Activated CD8-positive, alpha-beta memory T cell treated with anti-CD3 and anti-CD28 coated beads, Interleukin-2, amount 50 U/mL, for 1 hour (primary cell): ENCODE data around the gene GSC.
"Not testable (repeated sequence)": the region's sequence is repeated elsewhere in the genome, so short reads cannot be mapped to it uniquely, and the experiment has no call there.

Source experiments
- DNase-seq: peaks from one replicate; pipeline ENCODE4 v3.0.0-alpha.2; 2020; ENCODE audit errors: extremely low read depth

The GSC gene

GRCh38 chr14:94769391-94770250 is at the start of gene GSC:
Gene GSC (minus strand): TSS chr14:94770113. CDS start chr14:94770015, 98 bp downstream.
- no peak for DNase-seq

DNA sequence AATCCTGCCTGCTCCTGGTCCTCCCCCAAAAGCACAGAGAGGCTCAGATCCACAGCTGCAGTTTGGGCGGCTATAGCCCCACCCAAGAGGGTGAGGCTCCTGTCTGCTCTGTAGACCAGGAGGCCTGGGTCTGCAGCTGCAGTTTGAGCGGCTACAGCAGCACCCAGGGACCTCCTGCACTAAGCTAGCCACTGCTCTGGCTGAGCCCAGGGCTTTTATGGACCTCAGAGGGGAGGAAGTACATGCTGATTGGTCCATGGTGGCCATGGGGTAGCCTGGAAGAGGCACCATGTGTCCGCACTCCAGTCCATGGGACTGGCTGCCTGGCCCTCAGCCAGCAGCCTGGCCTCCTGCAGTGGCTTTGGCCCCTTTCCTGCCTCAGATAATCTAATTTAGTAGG is 49.6 kb upstream of the GSC start:
- DNase-seq = no peak

DNA sequence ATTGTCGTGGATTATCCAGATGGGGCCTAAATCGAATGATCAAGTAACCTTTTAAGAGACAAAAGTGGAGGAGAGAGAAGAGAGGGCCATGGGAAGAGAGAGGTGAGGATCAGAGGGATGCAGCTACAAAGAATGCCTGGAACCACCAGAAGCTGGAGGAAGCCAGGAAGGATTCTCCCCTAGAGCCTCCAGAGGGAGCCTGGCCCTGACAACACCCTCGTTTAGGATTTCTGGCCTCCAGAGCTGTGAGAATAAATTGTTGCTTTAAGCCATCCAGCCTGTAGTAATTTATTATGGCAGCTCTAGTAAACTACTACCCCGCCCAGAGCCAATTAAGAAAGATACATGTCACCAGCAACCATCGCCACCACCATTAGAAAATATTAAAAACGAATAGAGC is 46.2 kb upstream of the GSC start:
- no peak for DNase-seq

DNA sequence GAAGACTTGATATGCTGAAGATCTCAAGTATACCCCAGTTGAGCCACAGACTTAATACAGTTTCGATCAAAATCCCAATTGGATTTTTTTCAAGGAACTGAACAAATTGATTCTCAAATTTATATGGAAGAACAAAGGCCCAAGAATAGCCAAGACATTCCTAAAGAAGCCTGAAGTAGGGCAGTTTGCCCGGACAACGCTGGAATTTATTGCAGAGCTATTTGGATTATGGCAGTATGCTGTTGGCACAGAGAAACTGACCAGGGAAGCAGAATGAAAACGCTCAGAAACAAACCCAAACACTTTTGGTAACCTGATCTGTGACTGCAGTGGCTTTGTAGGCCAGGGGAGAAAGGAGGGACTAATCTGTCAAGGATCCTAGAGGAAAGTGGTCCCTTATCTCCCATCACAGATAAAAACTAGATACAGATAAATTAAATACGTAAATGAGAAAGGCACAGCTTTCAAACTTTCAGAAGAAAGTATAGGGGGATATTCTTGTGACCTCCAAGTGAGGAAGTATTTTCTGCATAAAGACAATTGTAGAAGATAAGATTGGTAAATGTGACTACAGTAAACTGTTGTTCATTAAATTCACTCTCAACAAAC is 35.9 kb upstream of the GSC start:
- DNase-seq = no peak

GRCh38 chr14:94801225-94801624 is 31.3 kb upstream of the GSC start:
- no peak for DNase-seq

DNA sequence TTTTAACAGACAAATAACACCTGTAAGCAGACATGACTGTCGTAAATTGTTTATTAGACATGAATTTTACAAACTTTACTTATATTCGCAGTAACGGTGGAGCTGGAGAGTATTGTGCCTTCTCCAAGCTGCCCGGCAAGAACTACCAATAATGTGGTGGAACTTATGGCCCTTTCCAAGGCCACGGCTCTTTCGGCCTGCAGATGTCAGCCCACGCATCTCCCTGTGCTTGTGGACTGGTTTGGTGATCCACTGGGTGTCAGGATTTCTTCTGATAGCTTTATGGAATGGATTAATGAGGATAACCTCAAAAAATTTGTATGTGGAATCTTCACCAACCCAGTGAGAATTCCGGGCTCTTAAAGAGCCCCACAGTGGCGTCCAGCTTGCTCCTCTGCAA is 30.9 kb upstream of the GSC start:
- not testable (repeated sequence) for DNase-seq

DNA sequence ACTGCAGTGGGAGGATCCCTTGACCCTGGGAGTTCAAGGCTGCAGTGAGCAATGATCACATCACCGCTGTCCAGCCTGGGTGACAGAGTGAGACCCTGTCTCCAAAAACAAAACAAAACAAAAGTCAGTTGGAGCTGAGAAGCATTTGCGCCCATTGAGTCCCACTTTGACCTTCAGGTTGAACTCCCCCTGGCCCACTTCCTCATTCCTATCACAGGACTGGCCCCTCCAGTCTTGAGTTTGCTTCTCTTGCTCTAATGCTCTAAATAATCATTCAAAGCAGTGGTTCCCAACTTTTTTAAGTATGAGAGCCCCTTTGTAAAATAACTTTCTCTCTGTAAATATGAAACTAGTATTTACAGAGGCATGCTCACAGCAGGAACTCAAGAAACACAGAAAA is 28.0 kb upstream of the GSC start:
- no peak for DNase-seq

DNA sequence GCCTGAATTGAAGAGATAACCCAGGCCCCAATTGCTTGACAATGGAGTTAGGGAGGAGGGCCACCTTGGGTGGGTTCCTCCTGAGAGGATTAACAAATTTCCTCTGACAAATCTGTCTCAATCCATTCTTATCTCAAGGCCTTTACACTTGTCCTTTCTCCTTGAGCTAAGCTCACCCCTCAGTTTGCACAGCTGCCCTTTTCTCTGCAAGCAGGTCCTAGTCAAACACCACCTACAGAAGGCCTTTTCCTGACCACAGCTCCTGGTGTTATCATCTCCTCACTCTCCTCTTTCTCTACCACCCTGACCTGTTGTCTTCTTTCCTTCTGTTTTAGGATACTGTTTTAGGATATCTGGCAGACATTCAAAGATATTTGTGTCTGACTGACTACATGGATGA is 26.4 kb upstream of the GSC start:
- DNase-seq = no peak

DNA sequence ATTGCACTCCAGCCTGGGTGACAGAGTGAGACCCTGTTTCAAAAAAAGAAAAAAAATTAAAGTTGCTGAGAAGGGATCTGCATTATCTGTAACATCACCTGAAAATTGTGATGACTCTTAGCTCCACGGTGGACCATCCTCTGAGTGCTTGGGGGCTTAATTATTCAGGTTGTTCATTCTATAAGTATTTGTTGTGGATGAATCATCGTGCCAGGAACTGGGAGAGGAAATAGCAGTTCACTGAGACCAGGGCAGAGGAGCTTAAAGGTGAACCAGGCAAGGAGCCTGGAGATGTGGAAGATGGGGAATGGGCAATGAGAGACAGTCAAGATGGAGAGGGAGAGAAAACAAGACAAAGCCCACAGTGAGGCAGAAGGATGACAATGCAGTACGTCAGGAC is 25.5 kb upstream of the GSC start:
- DNase-seq = no peak

- no peak for DNase-seq
Measured at GRCh38 chr14:94793901-94794300, 24.0 kb upstream of the GSC start.

DNA sequence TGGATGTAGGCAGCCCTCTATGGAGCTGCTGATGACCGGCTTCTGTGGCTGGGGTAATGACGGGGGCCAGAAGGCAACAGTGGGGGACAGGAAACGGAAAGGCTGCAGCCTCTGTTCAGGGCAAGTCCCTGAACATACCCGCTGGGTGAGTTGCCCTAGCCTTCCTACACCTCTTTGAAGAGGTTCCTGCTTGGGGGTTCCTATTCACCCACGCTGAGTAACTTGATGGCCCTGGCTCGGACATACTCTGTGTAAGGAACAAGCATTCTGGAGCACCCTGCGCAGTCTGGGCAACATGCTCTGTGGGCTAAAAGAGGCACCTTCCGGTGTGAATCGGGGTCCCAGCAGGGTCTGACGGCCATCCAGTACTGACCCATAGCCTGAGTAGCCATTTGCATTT is 17.7 kb upstream of the GSC start:
- DNase-seq = no peak

GRCh38 chr14:94787092-94787491 is 17.2 kb upstream of the GSC start:
- DNase-seq = no peak

GRCh38 chr14:94780536-94781399 is 10.9 kb upstream of the GSC start:
- DNase-seq = no peak

DNA sequence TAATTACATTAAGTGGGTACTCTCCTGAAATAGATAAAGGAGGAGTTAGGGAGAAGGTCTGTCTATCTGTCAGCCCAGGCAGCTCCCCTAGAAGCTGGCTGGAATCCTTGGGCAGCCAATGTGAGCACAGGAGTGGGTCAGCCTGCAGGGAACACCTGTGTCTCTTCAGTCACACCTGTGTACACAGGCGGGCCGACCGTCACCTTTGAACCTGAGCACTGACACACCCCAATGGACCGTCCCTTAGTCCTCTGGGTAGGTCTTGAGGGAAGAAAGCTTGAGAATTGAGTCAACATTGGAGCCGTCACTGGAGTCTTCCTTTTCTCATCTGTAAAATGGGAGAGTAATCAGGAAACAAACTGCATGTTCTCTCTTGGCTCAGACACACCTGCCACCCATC is 9.8 kb upstream of the GSC start:
- DNase-seq = no peak

DNA sequence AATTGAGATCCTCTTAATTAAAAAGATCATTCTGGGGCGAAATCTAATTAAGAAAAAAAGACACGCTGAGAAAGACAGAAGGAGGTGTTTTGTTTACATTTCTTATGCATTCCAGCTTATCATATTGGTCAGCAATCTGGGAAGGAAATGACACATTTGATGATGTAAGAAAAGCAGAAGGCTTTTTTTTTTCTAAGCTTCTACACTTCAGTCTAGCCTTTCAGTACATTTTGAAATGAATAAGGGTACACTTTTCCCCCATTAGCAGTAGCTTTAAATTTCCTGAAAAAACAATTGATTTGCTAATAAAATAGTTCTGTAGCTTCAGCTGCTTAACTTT is 5.9 kb upstream of the GSC start:
- DNase-seq = no peak

DNA sequence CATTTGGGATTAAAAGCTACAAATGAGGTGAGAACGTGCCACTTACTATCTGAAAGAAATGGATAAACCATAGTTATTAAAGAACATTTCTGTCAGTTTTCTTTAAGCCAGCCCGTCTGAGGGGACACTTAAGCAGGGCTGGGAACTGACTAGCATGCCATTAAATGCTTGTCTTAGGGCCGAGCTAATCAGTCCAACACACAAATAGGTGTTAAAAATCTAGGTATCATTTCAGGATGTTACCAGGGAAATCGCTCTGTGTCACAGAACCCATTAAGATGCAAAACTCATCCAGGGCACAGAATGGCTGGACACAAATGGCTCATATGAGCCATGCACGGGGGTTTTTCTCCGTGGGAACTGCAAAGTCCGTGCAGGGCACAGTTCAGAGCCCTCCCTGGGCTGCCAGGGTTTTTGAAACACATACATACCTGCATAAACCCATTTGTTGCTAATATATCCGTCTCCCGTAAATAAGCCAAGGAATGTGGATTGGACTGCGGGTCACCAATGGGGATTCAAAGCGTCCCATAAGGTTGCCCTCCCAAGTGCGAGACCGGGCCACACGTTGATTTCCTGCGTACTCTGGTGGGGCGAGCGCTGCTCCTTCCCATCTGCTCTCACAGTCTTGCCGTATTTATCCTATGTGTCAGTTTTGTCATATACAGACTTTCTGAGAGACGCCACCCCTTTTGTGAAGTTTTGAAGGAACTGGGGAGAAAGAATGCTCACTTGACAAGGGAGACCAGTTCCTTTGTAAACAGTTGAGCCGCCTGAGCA is 5.4 kb upstream of the GSC start:
- no peak for DNase-seq

DNA sequence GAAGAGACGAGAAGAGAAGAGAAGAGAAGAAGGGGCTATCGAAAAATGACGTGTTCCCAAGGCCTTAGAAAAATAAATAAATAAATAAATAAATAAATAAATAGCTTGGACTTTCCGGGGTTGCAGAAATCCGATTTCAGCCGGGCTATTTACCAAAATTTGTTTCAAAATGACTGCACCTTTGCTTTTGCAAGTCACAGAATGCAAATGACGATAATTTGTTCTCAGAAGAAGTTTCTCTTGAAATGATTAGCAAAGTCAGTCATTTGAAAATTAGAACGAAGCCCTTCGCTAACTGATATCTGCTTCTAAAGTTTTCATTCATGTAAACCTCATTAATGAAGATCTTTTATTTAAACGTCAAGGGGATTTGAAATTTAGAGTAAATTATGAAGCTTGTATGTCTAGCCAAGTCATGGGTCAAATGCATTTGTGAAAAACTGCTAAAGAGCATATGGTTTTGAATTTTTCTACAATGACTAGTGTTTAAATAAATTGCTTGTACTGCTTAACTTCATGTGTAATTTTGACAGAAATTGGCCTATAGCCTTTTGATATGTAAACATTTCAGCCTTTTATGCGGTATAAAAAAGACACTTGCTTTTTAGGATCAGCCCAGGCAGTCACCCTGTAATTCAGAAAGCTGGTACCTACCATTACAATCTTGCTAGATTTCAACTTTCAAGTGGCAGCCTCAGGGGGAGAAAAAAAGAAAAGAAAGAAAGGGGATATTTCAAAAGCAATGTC is 4.6 kb upstream of the GSC start:
- no peak for DNase-seq

GRCh38 chr14:94773655-94774343 is 3.9 kb upstream of the GSC start:
- DNase-seq = no peak

DNA sequence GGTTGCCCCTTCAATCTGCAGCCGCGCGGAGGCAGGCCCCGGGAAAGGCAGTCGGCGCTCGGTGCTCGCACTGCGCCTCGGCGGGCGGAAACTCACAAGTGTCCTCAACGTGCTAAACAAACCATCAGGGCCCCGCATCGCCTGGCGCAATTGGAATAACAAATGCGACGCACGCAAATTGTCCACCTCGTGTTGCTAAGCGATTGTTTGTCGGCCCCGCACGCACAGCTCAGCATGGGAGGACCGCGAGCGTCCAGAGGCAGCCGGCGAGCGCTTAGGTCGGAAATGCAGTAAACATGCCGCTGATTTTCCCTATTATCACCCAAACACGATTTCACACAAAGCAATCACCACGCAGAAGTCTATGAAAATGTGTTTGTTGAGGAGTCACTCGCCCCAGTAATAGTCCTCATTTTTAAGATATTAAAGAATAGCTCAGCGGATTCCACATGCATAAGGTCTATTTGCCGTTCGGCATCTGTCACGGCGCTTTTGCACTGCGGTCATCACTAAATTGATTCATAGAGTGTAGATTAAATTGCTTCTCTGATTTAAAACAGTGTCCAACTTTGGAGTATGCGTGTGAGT is 3.2 kb upstream of the GSC start:
- DNase-seq = no peak

GRCh38 chr14:94772548-94772947 is 2.6 kb upstream of the GSC start:
- DNase-seq = no peak
